Nephron (organoid): ENCODE results near the gene MYOCD.
A peak's percentile ranks its signal among the peaks of the same experiment; 100 is the strongest.

ENCODE experiments used
- H3K27ac Mint-ChIP-seq, 3 experiments: 2 replicates each; pipeline ENCODE4 v1.8.0; 2020; ENCODE audit warnings: mixed read lengths in 3 of 3, mild to moderate bottlenecking in 2 of 3, moderate library complexity in 1 of 3
- H3K27me3 Mint-ChIP-seq: 2 replicates; pipeline ENCODE4 v1.8.0; 2021; ENCODE audit warnings: low read depth, mild to moderate bottlenecking, moderate library complexity, mixed read lengths
- H3K36me3 Mint-ChIP-seq: 2 replicates; pipeline ENCODE4 v1.8.0; 2020; ENCODE audit warnings: low read depth, mixed read lengths
- H3K4me1 Mint-ChIP-seq: 2 replicates; pipeline ENCODE4 v1.8.0; 2020; ENCODE audit warnings: mixed read lengths
- H3K4me3 Mint-ChIP-seq, 3 experiments: 2 replicates each; pipeline ENCODE4 v1.8.0; 2020; ENCODE audit warnings: mild to moderate bottlenecking in 3 of 3, mixed read lengths in 3 of 3, moderate library complexity in 2 of 3
- H3K9me3 Mint-ChIP-seq: 2 replicates; pipeline ENCODE4 v1.8.0; 2020; ENCODE audit warnings: mixed read lengths
- TF ChIP-seq, protein P1 (sequence below), 3 experiments: fragments of 200-600 bp; sonication (generic); IDR thresholded peaks; one replicate each; pipeline ENCODE4 v1.5.0; 2021; ENCODE audit warnings: antibody characterized with exemption in 3 of 3; ENCODE audit not compliant: unreplicated experiment in 3 of 3

The MYOCD gene

GRCh38 chr17:12622726-12623125 is 43.0 kb upstream of the MYOCD start:
- Mint-ChIP-seq H3K4me1 (peaks cover 22% of the 10 kb centered on the region), H3K4me3 (no peak overlapping the region), H3K36me3 (no peaks in the 10 kb centered on the region), H3K27me3 (peaks cover 4% of the 10 kb centered on the region), H3K9me3 (no peaks in the 10 kb centered on the region), H3K27ac (peak overlapping the region in 1 of 3 experiments; percentile 4)
- TF ChIP-seq, protein P1, sequence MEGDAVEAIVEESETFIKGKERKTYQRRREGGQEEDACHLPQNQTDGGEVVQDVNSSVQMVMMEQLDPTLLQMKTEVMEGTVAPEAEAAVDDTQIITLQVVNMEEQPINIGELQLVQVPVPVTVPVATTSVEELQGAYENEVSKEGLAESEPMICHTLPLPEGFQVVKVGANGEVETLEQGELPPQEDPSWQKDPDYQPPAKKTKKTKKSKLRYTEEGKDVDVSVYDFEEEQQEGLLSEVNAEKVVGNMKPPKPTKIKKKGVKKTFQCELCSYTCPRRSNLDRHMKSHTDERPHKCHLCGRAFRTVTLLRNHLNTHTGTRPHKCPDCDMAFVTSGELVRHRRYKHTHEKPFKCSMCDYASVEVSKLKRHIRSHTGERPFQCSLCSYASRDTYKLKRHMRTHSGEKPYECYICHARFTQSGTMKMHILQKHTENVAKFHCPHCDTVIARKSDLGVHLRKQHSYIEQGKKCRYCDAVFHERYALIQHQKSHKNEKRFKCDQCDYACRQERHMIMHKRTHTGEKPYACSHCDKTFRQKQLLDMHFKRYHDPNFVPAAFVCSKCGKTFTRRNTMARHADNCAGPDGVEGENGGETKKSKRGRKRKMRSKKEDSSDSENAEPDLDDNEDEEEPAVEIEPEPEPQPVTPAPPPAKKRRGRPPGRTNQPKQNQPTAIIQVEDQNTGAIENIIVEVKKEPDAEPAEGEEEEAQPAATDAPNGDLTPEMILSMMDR (IDR thresholded peaks at IDR 0.05; ENCODE audit: unreplicated experiment in 3 of 3), result no peak

- Mint-ChIP-seq H3K27me3 (peaks cover 4% of the 10 kb centered on the region), H3K27ac (no peak overlapping the region), H3K4me1 (peaks cover 25% of the 10 kb centered on the region), H3K9me3 (no peaks in the 10 kb centered on the region), H3K36me3 (no peaks in the 10 kb centered on the region), H3K4me3 (no peak overlapping the region)
- TF ChIP-seq, protein P1 (IDR thresholded peaks at IDR 0.05; ENCODE audit: unreplicated experiment in 3 of 3), result no peak
Observed at GRCh38 chr17:12623220-12623848, 42.4 kb upstream of the MYOCD start.

DNA sequence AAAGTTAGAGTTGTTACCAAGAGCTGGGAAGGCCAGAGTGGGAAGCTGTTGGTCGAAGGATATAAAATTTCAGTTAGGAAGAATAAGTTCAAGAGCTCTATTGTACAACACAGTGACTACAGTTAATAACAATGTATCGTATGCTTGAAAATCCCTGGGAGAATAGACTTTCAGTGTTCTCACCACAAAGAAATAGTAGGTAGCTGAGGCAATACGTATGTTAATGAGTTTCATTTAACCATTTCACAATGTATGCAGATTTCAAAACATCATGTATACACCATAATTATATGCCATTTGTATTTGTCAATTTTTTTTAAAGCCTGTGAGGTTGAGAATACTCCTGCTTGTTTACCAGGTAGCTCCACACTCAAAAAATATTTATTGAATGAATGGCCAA is 41.5 kb upstream of the MYOCD start:
- H3K4me3 Mint-ChIP-seq, result no peak overlapping the region
- peak overlapping the region in 1 of 3 experiments; percentile 7 for H3K27ac Mint-ChIP-seq
- peaks cover 25% of the 10 kb centered on the region for H3K4me1 Mint-ChIP-seq
- TF ChIP-seq, protein P1 (IDR thresholded peaks at IDR 0.05; ENCODE audit: unreplicated experiment in 3 of 3), result no peak
- no peaks in the 10 kb centered on the region for H3K9me3 Mint-ChIP-seq
- H3K36me3 Mint-ChIP-seq, result no peaks in the 10 kb centered on the region
- H3K27me3 Mint-ChIP-seq, result peaks cover 4% of the 10 kb centered on the region

GRCh38 chr17:12625092-12625491 is 40.6 kb upstream of the MYOCD start:
- Mint-ChIP-seq H3K27me3 (peaks cover 4% of the 10 kb centered on the region), H3K4me3 (no peak overlapping the region), H3K4me1 (peaks cover 20% of the 10 kb centered on the region), H3K9me3 (no peaks in the 10 kb centered on the region), H3K36me3 (no peaks in the 10 kb centered on the region), H3K27ac (no peak overlapping the region)
- TF ChIP-seq, protein P1 (IDR thresholded peaks at IDR 0.05; ENCODE audit: unreplicated experiment in 3 of 3), result no peak

GRCh38 chr17:12627177-12627629 is 38.5 kb upstream of the MYOCD start:
- H3K9me3 Mint-ChIP-seq, result no peaks in the 10 kb centered on the region
- no peaks in the 10 kb centered on the region for H3K36me3 Mint-ChIP-seq
- H3K4me3 Mint-ChIP-seq, result no peak overlapping the region
- TF ChIP-seq, protein P1 (IDR thresholded peaks at IDR 0.05; ENCODE audit: unreplicated experiment in 3 of 3), result no peak
- peaks cover 4% of the 10 kb centered on the region for H3K27me3 Mint-ChIP-seq
- peaks cover 30% of the 10 kb centered on the region for H3K4me1 Mint-ChIP-seq
- peak overlapping the region; percentile 6 to 18 (median 17) for H3K27ac Mint-ChIP-seq
